Calu3 (cell line): Measurements from ENCODE around the gene NCOA4. TPM values are rescaled to one million over a fixed set of nuclear protein-coding genes. Genes with fewer than 3 reads are reported as not detected.

ENCODE experiments used
- BruUV-seq: library from RNA; stranded (reverse); fragments of 400-500 nt; replicated peaks from 2 replicates; lab custom pipeline; 2021; lab: Mats Ljungman, UMichigan
- CTCF ChIA-PET: fragments of 300-600 bp; sonication (Branson Sonifier 250); formaldehyde crosslinking; loops from one replicate; lab custom pipeline; 2022; ENCODE audit warnings: antibody characterized with exemption; lab: Charles Lee
- DNase-seq: peaks from one replicate; pipeline ENCODE4 v3.0.0; 2022
- H3K27ac Mint-ChIP-seq: one replicate; pipeline ENCODE4 v1.8.0; 2022; ENCODE audit warnings: mixed read lengths; ENCODE audit not compliant: unreplicated experiment
- H3K27me3 Mint-ChIP-seq: one replicate; pipeline ENCODE4 v1.8.0; 2022; ENCODE audit warnings: mixed read lengths; ENCODE audit not compliant: unreplicated experiment
- H3K36me3 Mint-ChIP-seq: one replicate; pipeline ENCODE4 v1.8.0; 2022; ENCODE audit warnings: mild to moderate bottlenecking, moderate library complexity, mixed read lengths; ENCODE audit not compliant: insufficient read depth, unreplicated experiment
- H3K4me1 Mint-ChIP-seq: one replicate; pipeline ENCODE4 v1.8.0; 2022; ENCODE audit warnings: mild to moderate bottlenecking, low read depth, mixed read lengths; ENCODE audit not compliant: unreplicated experiment
- H3K4me3 Mint-ChIP-seq: one replicate; pipeline ENCODE4 v1.8.0; 2022; ENCODE audit warnings: mild to moderate bottlenecking, low read depth, moderate library complexity, mixed read lengths; ENCODE audit not compliant: unreplicated experiment
- H3K9me3 Mint-ChIP-seq: one replicate; pipeline ENCODE4 v1.8.0; 2022; ENCODE audit warnings: low read depth, mixed read lengths; ENCODE audit not compliant: unreplicated experiment
- CTCF ChIP-seq: fragments of 200-600 bp; IDR thresholded peaks from one replicate; pipeline ENCODE4 v1.8.0; 2022; ENCODE audit warnings: antibody characterized with exemption; ENCODE audit not compliant: unreplicated experiment
- intact Hi-C: fragments of 100-400 bp; cut with micrococcal nuclease; formaldehyde crosslinking; loops from one replicate; pipeline ENCODE4 v1.10.0; 2022; ENCODE audit not compliant: unreplicated experiment
- total RNA-seq: library from RNA; stranded (reverse); gene quantifications from 2 replicates; pipeline ENCODE4 v1.2.3, GENCODE V29; 2022

NCOA4 gene
- total RNA-seq, 1 experiment from 2014 or later = 77.3 TPM

- Mint-ChIP-seq H3K4me1 (no peaks in the 10 kb centered on the region), H3K9me3 (peaks cover 3% of the 10 kb centered on the region), H3K27me3 (peaks cover 30% of the 10 kb centered on the region), H3K36me3 (no peaks in the 10 kb centered on the region), H3K4me3 (no peak overlapping the region), H3K27ac (no peak overlapping the region)
- intact Hi-C loops = no loop called here
- no peak for TF ChIP-seq CTCF
- no peak for DNase-seq
- no TSS peak for BruUV-seq
- CTCF ChIA-PET = no interaction called here
These were observed 25.3 kb upstream of the NCOA4 start for GRCh38 chr10:46055771-46056170.

GRCh38 chr10:46053534-46054434 lies 23.4 kb upstream of the NCOA4 start:
- Mint-ChIP-seq H3K4me3 (no peak overlapping the region), H3K36me3 (no peaks in the 10 kb centered on the region), H3K9me3 (peaks cover 3% of the 10 kb centered on the region), H3K4me1 (no peaks in the 10 kb centered on the region), H3K27ac (no peak overlapping the region), H3K27me3 (peaks cover 36% of the 10 kb centered on the region)
- TF ChIP-seq CTCF = no peak
- intact Hi-C loops = no loop called here
- CTCF ChIA-PET = interaction anchor here (0.6 kb wide), 1 partner anchor 157 kb away, joined by 4 read pairs; no protein-coding TSS in a partner anchor
- no peak for DNase-seq
- no TSS peak for BruUV-seq

- TF ChIP-seq CTCF = no peak
- Mint-ChIP-seq H3K4me3 (no peak overlapping the region), H3K27ac (no peak overlapping the region), H3K4me1 (no peaks in the 10 kb centered on the region), H3K27me3 (peaks cover 38% of the 10 kb centered on the region), H3K9me3 (peaks cover 3% of the 10 kb centered on the region), H3K36me3 (no peaks in the 10 kb centered on the region)
- BruUV-seq = no TSS peak
- CTCF ChIA-PET = interaction anchor here (0.6 kb wide), 1 partner anchor 156 kb away, joined by 4 read pairs; no protein-coding TSS in a partner anchor
- DNase-seq = no peak
- intact Hi-C loops = no loop called here
These were observed 22.5 kb upstream of the NCOA4 start for GRCh38 chr10:46052791-46053375.

GRCh38 chr10:46052057-46052790 lies 21.8 kb upstream of the NCOA4 start:
- CTCF ChIA-PET = interaction anchor here (0.9 kb wide), 1 partner anchor 15 kb away, joined by 4 read pairs; no protein-coding TSS in a partner anchor
- no TSS peak for BruUV-seq
- no peak overlapping the region for H3K4me3 Mint-ChIP-seq
- no peaks in the 10 kb centered on the region for H3K4me1 Mint-ChIP-seq
- no peak for TF ChIP-seq CTCF
- intact Hi-C loops = no loop called here
- peaks cover 3% of the 10 kb centered on the region for H3K9me3 Mint-ChIP-seq
- no peaks in the 10 kb centered on the region for H3K36me3 Mint-ChIP-seq
- H3K27me3 Mint-ChIP-seq = peaks cover 45% of the 10 kb centered on the region
- no peak for DNase-seq
- no peak overlapping the region for H3K27ac Mint-ChIP-seq
